Thyroid gland (tissue), 4 donors: ENCODE data around the gene CPNE4.

Experiments
- CTCF ChIP-seq, 6 experiments: fragments of 200-600 bp in 3 of 6; fragments of 450-650 bp in 3 of 6; sonication (generic) in 3 of 6; IDR thresholded peaks; one replicate each; pipeline ENCODE4 v1.5.1; 2016 to 2019; ENCODE audit warnings: antibody characterized with exemption in 6 of 6, mild to moderate bottlenecking in 2 of 6, inconsistent platforms in 1 of 6, moderate library complexity in 1 of 6
- POLR2A ChIP-seq, 2 donors: fragments of 450-650 bp; IDR thresholded peaks; one replicate each; pipeline ENCODE4 v1.6.1; 2017; ENCODE audit warnings: antibody characterized with exemption in 2 of 2, mild to moderate bottlenecking in 2 of 2, moderate library complexity in 1 of 2

GRCh38 chr3:131711114-131711768 is 323.6 kb downstream of the CPNE4 start:
- TF ChIP-seq CTCF (IDR thresholded peaks at IDR 0.05) (no peak), POLR2A (IDR thresholded peaks at IDR 0.05) (no peak)
